HG03457 (cell line): ENCODE measurements around the gene PCDHGA2.
"Not testable (repeated sequence)": the region's sequence is repeated elsewhere in the genome, so short reads cannot be mapped to it uniquely, and the experiment has no call there.

Experiments used
- ATAC-seq: cut with Tn5 transposase; IDR thresholded peaks from one replicate; pipeline ENCODE4 v1.9.1; 2021; ENCODE audit warnings: moderate number of reproducible peaks; ENCODE audit not compliant: unreplicated experiment

Gene PCDHGA2

GRCh38 chr5:141338538-141339306 is at the start of gene PCDHGA2:
TSS of gene PCDHGA2 (plus strand) at chr5:141338760.
- no peak for ATAC-seq

- ATAC-seq = no peak
Measured at GRCh38 chr5:141298376-141298775, 40.2 kb upstream of the PCDHGA2 start.

GRCh38 chr5:141303756-141304155 is 34.8 kb upstream of the PCDHGA2 start, which contains the start of gene SLC25A2:
TSS of gene SLC25A2 (minus strand) at chr5:141304049. CDS start at chr5:141303865, 184 bp downstream.
- ATAC-seq = no peak

- ATAC-seq = no peak
Measured at GRCh38 chr5:141306630-141307029, 31.9 kb upstream of the PCDHGA2 start.

- no peak for ATAC-seq
Measured at GRCh38 chr5:141313711-141314110, 24.8 kb upstream of the PCDHGA2 start.

- not testable (repeated sequence) for ATAC-seq
Measured at GRCh38 chr5:141316963-141317362, 21.6 kb upstream of the PCDHGA2 start.

DNA sequence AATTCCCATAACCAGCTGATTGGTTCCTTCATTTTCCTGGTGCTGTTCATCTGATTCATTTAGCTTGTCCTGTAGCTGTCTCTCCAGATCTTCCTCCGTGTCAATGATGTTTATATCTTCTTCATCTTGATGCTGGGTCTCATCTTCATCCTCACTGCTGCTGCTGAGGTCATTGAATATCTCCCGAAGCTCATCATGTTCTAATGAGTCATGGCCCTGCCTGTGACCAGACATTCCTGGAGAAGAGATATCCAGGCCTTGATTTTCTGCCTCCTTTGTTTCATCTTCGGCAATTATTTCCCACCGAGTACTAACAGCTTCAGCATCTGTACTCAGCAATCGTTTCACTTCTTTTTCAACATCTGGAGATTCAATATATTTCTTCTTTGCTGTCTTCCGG is 19.4 kb upstream of the PCDHGA2 start:
- no peak for ATAC-seq

GRCh38 chr5:141319699-141320098 is 18.9 kb upstream of the PCDHGA2 start:
- no peak for ATAC-seq

DNA sequence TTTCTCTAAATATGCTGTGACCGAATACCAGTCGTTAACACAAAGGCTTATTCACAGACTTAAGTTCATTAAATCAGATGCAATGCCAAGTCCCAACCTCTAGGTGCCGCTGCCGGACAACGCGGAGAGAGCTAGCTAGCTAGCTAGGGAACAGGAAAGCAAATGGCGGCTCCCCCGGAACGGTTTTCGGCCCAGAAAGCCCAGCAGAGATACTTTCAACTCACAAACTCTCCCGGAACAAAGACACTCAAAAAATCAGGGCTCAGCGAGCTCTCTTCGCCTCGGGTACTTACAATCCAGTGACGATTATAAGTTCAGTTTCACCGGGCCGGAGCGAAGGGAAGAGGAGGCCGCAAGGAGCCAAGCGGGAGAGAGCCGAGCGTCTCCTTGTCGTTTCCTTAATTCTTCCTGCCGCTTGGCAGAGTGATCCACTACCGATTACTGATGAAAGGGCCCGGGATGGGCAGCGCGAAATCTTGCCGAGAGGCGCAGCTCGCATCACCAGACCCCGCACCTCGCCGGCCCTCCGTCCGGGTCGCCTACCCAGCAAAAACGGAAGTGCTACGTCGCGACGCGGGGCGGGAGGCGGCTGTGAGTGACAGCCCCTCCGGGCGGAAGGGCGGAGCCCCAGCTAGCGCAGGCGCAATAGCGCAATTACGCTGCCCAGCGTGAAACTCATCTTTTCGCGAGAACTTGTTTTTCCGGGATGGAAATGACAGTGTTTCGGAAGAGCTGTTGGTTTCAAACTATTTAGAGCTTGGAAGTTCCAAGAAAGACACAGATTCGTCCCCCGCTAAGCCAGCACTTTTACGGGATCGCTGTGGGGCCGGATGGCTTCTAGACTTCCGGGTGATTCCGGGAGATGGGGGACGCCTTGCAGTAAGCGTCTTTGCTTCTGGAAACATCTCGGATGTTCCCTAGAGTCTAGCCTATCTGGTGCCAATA is 18.1 kb upstream of the PCDHGA2 start, which contains the start of gene TAF7:
TAF7 (minus strand) TSS at position 560 of the 945 bp plus-strand sequence. CDS start 740 bp downstream, outside the sequence.
- peak; percentile 93 for ATAC-seq

- ATAC-seq = no peak
Measured at GRCh38 chr5:141322261-141322660, 16.3 kb upstream of the PCDHGA2 start.

DNA sequence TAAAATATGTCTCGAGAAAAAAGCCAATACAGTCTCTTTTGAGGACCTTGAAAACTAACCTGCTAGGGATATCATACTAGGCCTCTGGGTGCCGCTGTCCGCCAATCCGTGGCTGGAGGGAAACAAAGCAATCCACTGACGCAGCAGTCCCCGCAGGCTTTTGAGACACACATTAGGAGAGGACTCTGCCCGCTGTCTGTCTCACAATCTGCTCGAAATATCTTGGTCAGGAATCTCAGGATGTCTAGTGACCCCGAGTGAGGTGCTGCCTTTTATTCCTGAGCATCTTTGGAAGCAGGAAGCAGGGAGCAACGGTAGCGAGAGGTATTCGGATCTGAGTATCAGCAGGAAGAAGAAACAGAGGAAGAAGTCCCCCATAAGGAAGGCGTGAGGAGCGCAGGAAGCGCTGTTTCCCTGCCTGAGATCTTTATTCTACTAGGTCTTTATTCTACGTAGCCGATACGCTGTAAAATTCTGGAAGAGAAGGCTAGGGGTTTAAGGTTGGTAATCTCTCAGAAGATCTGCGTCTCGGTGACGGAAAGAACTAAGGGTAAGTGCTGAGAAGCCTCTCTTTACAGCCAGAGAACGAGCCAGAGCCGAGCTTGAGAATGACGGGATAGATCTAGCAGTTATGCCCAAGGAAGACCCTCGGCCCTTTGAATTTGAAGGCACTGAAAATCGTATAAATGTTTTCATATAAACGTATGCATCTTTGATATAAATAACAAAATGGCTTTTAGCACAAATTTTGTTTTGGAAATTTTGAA is 12.3 kb upstream of the PCDHGA2 start:
- peak; percentile 82 for ATAC-seq

- no peak for ATAC-seq
Measured at GRCh38 chr5:141328231-141328630, 10.3 kb upstream of the PCDHGA2 start.

DNA sequence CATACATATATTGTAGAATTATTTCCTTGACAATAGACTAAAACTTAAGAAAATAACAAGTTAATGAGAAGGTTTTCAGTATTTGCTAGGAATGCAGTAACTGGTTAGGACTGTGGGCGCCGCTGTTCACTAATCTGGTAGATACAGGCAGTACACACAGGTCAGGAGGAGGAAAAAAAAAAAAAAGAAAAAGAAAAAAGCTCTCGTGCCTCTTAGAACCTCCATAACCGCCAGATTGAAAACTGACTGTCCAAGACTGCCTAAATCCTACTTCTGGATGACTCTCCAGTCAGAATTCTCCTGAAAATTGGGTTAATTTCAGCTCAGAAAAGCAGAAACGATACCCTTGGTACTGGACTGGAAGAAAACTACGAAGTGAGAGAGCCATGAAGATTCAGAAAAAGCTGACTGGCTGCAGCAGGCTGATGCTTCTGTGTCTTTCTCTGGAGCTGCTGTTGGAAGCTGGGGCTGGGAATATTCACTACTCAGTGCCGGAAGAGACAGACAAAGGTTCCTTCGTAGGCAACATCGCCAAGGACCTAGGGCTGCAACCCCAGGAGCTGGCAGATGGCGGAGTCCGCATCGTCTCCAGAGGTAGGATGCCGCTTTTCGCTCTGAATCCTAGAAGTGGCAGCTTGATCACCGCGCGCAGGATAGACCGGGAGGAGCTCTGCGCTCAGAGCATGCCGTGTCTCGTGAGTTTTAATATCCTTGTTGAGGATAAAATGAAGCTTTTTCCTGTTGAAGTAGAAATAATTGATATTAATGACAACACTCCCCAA is 8.1 kb upstream of the PCDHGA2 start, which contains the start of gene PCDHGA1:
PCDHGA1 (plus strand) TSS at position 216 of the 782 bp plus-strand sequence.
- no peak for ATAC-seq

DNA sequence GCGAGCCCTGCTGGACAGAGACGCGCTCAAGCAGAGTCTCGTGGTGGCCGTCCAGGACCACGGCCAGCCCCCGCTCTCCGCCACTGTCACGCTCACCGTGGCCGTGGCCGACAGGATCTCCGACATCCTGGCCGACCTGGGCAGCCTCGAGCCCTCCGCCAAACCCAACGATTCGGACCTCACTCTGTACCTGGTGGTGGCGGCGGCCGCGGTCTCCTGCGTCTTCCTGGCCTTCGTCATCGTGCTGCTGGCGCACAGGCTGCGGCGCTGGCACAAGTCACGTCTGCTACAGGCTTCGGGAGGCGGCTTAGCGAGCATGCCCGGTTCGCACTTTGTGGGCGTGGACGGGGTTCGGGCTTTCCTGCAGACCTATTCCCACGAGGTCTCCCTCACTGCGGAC is 6.0 kb upstream of the PCDHGA2 start:
- ATAC-seq = not testable (repeated sequence)

GRCh38 chr5:141340781-141341354 is 2.3 kb downstream of the PCDHGA2 start:
- not testable (repeated sequence) for ATAC-seq

- no peak for ATAC-seq
Measured at GRCh38 chr5:141342773-141343172, 4.2 kb downstream of the PCDHGA2 start.

DNA sequence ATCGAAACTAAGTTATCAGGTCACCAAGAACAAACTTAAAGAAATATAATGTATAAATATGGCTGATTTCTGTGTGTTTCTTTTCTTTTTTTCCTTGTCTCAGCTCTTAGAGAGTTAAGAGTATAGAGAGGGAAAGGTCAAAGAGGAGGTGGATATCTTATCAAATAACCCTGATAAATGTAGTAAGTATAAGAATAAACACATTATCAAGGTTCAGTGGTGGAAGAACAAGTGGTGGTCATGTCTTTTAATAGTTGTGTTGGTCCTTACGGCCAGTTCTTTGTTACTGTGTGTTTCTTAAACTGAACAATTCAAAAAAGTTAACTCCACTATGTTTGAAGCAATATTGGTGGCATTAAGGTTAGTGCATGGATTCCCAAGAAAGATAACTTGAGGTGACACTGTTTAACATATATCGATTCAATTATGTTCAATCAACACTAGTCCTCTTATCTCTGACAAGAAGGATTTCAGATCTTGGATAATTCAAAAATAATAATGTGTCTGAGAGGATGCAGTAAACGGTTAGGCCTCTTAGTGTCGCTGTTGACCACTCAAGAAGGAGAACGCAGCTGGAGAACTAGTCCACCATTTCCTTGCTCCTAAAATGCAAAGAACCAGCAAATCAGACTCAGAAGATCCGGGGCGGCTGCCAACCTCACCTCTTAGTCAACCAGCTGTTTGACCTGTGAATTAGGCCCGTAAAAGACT is 4.8 kb downstream of the PCDHGA2 start, which contains the start of gene PCDHGA3:
PCDHGA3 (plus strand) TSS at position 588 of the 711 bp plus-strand sequence. CDS start 205 bp downstream, outside the sequence.
- ATAC-seq = no peak

- ATAC-seq = no peak
Measured at GRCh38 chr5:141343953-141344463, 5.4 kb downstream of the PCDHGA2 start.
